ENCODE measurements around the gene SEC24D. TPM values are rescaled to one million over a fixed set of nuclear protein-coding genes. Genes with fewer than 3 reads are reported as not detected.

The SEC24D gene
- total and polyA plus RNA-seq, 2 experiments from 2014 or later: 37.6 to 94.8 TPM

DNA sequence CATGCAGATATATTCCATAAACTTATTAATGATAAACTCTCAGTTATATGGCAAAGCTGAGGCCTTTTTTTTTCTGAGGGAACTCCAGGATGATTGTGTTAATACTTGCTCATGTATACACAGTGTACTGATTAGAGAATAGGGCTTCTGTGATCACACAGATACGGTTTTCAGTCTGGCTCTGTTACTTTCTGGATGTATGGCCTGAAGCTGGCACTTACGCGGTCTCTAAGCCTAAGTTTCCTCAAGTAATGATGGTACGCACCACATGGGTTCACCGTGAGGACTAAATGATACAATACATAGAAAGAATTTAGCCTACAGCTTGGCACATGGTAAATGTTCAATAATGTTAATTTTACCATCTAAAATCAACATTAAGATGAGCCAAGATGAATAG, 73.8 kb downstream of the SEC24D start:
- no peak overlapping the region for H2AFZ ChIP-seq
- ATAC-seq (no peak), DNase-seq (ENCODE audit: low spot score) (no peak)
- Mint-ChIP-seq H3K4me1 (no peaks in the 10 kb centered on the region), H3K27me3 (ENCODE audit: insufficient read depth, low read depth, poor library complexity) (no peaks in the 10 kb centered on the region), H3K27ac (no peak overlapping the region), H3K36me3 (ENCODE audit: low read depth) (peaks cover 24% of the 10 kb centered on the region), H3K4me3 (no peak overlapping the region), H3K9me3 (no peaks in the 10 kb centered on the region)
- no peaks in the 10 kb centered on the region for H3F3A ChIP-seq (replicated peaks; ENCODE audit: low read depth)
- H3K27me3 ChIP-seq (ENCODE audit: insufficient read depth): no peaks in the 10 kb centered on the region
- H4K20me1 ChIP-seq (replicated peaks; ENCODE audit: insufficient read depth): no peaks in the 10 kb centered on the region
- H3K4me2 ChIP-seq: no peak overlapping the region
- H3K9me2 ChIP-seq (ENCODE audit: insufficient read depth): no peaks in the 10 kb centered on the region
- TF ChIP-seq, protein P1, sequence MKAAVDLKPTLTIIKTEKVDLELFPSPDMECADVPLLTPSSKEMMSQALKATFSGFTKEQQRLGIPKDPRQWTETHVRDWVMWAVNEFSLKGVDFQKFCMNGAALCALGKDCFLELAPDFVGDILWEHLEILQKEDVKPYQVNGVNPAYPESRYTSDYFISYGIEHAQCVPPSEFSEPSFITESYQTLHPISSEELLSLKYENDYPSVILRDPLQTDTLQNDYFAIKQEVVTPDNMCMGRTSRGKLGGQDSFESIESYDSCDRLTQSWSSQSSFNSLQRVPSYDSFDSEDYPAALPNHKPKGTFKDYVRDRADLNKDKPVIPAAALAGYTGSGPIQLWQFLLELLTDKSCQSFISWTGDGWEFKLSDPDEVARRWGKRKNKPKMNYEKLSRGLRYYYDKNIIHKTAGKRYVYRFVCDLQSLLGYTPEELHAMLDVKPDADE (IDR thresholded peaks at IDR 0.05): no peak
- TF ChIP-seq POLR2AphosphoS5 (IDR thresholded peaks at IDR 0.05; ENCODE audit: low read depth) (no peak), NANOG (IDR thresholded peaks at IDR 0.05; ENCODE audit: borderline replicate concordance) (no peak), EZH2phosphoT487 (IDR thresholded peaks at IDR 0.05; ENCODE audit: unreplicated experiment) (no peak), EZH2 (IDR thresholded peaks at IDR 0.05; ENCODE audit: low read depth, unreplicated experiment) (no peak), ZNF114 (CRISPR knock-in tag; IDR thresholded peaks at IDR 0.05) (no peak)
- TF ChIP-seq, protein P2, sequence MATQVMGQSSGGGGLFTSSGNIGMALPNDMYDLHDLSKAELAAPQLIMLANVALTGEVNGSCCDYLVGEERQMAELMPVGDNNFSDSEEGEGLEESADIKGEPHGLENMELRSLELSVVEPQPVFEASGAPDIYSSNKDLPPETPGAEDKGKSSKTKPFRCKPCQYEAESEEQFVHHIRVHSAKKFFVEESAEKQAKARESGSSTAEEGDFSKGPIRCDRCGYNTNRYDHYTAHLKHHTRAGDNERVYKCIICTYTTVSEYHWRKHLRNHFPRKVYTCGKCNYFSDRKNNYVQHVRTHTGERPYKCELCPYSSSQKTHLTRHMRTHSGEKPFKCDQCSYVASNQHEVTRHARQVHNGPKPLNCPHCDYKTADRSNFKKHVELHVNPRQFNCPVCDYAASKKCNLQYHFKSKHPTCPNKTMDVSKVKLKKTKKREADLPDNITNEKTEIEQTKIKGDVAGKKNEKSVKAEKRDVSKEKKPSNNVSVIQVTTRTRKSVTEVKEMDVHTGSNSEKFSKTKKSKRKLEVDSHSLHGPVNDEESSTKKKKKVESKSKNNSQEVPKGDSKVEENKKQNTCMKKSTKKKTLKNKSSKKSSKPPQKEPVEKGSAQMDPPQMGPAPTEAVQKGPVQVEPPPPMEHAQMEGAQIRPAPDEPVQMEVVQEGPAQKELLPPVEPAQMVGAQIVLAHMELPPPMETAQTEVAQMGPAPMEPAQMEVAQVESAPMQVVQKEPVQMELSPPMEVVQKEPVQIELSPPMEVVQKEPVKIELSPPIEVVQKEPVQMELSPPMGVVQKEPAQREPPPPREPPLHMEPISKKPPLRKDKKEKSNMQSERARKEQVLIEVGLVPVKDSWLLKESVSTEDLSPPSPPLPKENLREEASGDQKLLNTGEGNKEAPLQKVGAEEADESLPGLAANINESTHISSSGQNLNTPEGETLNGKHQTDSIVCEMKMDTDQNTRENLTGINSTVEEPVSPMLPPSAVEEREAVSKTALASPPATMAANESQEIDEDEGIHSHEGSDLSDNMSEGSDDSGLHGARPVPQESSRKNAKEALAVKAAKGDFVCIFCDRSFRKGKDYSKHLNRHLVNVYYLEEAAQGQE (IDR thresholded peaks at IDR 0.05; ENCODE audit: unreplicated experiment): no peak
- no peak overlapping the region for H3K4me3 ChIP-seq
- no peaks in the 10 kb centered on the region for H3K4me1 ChIP-seq (ENCODE audit: insufficient read depth)
- H3K79me2 ChIP-seq (replicated peaks; ENCODE audit: insufficient read depth): no peaks in the 10 kb centered on the region
- H3K36me3 ChIP-seq (ENCODE audit: insufficient read depth): peaks cover 31% of the 10 kb centered on the region
- no peak overlapping the region for H3K27ac ChIP-seq (ENCODE audit: low read depth)

DNA sequence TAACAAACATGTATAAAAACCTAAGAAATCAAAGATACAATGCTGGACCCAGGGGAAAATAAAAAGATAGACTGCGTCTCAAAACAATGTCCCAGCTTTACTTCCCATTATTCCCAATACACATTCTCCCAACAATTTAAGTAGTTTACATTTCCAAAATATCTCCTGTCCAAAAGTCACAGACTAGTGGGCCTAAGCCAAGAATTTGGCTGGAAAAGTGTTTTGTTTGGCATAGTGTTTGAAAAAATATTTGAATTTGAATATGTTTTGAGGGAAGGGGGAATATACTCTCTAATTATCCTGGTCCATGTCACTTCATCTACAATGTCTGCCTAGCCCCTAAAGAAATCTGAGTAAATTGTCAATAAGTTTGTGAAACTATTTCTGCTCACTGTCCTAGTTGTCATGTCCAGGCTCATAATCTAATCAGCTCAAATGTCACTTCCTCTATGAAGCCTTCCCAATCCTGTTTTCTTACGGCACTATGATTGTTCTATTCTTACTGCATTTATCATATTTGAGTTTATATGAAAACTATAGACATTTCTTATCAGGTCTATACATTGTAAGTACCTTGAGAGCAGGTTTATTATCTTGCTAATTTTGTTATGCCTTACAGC, 74.4 kb downstream of the SEC24D start:
- Histone ChIP-seq H3K27me3 (ENCODE audit: insufficient read depth) (no peaks in the 10 kb centered on the region), H4K20me1 (replicated peaks; ENCODE audit: insufficient read depth) (no peaks in the 10 kb centered on the region), H3F3A (replicated peaks; ENCODE audit: low read depth) (no peaks in the 10 kb centered on the region), H3K79me2 (replicated peaks; ENCODE audit: insufficient read depth) (no peaks in the 10 kb centered on the region), H2AFZ (no peak overlapping the region), H3K36me3 (ENCODE audit: insufficient read depth) (peaks cover 27% of the 10 kb centered on the region), H3K9me2 (ENCODE audit: insufficient read depth) (no peaks in the 10 kb centered on the region), H3K4me3 (no peak overlapping the region), H3K4me1 (ENCODE audit: insufficient read depth) (peaks cover 3% of the 10 kb centered on the region; the same call in 1 of the 2 replicates), H3K4me2 (no peak overlapping the region), H3K27ac (ENCODE audit: low read depth) (no peak overlapping the region)
- ATAC-seq (no peak), DNase-seq (ENCODE audit: low spot score) (no peak)
- Mint-ChIP-seq H3K9me3 (no peaks in the 10 kb centered on the region), H3K27ac (no peak overlapping the region), H3K36me3 (ENCODE audit: low read depth) (peaks cover 18% of the 10 kb centered on the region), H3K27me3 (ENCODE audit: insufficient read depth, low read depth, poor library complexity) (no peaks in the 10 kb centered on the region), H3K4me3 (no peak overlapping the region), H3K4me1 (no peaks in the 10 kb centered on the region)
- TF ChIP-seq ZNF331 (CRISPR knock-in tag; IDR thresholded peaks at IDR 0.05; ENCODE audit: low read depth): no peak
- TF ChIP-seq, protein P3, sequence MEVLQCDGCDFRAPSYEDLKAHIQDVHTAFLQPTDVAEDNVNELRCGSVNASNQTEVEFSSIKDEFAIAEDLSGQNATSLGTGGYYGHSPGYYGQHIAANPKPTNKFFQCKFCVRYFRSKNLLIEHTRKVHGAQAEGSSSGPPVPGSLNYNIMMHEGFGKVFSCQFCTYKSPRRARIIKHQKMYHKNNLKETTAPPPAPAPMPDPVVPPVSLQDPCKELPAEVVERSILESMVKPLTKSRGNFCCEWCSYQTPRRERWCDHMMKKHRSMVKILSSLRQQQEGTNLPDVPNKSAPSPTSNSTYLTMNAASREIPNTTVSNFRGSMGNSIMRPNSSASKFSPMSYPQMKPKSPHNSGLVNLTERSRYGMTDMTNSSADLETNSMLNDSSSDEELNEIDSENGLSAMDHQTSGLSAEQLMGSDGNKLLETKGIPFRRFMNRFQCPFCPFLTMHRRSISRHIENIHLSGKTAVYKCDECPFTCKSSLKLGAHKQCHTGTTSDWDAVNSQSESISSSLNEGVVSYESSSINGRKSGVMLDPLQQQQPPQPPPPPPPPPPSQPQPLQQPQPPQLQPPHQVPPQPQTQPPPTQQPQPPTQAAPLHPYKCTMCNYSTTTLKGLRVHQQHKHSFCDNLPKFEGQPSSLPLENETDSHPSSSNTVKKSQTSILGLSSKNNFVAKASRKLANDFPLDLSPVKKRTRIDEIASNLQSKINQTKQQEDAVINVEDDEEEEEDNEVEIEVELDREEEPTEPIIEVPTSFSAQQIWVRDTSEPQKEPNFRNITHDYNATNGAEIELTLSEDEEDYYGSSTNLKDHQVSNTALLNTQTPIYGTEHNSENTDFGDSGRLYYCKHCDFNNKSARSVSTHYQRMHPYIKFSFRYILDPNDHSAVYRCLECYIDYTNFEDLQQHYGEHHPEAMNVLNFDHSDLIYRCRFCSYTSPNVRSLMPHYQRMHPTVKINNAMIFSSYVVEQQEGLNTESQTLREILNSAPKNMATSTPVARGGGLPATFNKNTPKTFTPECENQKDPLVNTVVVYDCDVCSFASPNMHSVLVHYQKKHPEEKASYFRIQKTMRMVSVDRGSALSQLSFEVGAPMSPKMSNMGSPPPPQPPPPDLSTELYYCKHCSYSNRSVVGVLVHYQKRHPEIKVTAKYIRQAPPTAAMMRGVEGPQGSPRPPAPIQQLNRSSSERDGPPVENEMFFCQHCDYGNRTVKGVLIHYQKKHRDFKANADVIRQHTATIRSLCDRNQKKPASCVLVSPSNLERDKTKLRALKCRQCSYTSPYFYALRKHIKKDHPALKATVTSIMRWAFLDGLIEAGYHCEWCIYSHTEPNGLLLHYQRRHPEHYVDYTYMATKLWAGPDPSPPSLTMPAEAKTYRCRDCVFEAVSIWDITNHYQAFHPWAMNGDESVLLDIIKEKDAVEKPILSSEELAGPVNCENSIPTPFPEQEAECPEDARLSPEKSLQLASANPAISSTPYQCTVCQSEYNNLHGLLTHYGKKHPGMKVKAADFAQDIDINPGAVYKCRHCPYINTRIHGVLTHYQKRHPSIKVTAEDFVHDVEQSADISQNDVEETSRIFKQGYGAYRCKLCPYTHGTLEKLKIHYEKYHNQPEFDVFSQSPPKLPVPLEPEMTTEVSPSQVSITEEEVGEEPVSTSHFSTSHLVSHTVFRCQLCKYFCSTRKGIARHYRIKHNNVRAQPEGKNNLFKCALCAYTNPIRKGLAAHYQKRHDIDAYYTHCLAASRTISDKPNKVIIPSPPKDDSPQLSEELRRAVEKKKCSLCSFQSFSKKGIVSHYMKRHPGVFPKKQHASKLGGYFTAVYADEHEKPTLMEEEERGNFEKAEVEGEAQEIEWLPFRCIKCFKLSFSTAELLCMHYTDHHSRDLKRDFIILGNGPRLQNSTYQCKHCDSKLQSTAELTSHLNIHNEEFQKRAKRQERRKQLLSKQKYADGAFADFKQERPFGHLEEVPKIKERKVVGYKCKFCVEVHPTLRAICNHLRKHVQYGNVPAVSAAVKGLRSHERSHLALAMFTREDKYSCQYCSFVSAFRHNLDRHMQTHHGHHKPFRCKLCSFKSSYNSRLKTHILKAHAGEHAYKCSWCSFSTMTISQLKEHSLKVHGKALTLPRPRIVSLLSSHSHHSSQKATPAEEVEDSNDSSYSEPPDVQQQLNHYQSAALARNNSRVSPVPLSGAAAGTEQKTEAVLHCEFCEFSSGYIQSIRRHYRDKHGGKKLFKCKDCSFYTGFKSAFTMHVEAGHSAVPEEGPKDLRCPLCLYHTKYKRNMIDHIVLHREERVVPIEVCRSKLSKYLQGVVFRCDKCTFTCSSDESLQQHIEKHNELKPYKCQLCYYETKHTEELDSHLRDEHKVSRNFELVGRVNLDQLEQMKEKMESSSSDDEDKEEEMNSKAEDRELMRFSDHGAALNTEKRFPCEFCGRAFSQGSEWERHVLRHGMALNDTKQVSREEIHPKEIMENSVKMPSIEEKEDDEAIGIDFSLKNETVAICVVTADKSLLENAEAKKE (CRISPR knock-in tag; IDR thresholded peaks at IDR 0.05): no peak
